SKM-1 (cell line): ENCODE measurements around the gene BEND5.
A peak's percentile ranks its signal among the peaks of the same experiment; 100 is the strongest.

Experiments
- DNase-seq: peaks from one replicate; lab custom pipeline; 2025; ENCODE audit not compliant: unreplicated experiment; lab: John Stamatoyannopoulos, UW

Gene BEND5, protein sequence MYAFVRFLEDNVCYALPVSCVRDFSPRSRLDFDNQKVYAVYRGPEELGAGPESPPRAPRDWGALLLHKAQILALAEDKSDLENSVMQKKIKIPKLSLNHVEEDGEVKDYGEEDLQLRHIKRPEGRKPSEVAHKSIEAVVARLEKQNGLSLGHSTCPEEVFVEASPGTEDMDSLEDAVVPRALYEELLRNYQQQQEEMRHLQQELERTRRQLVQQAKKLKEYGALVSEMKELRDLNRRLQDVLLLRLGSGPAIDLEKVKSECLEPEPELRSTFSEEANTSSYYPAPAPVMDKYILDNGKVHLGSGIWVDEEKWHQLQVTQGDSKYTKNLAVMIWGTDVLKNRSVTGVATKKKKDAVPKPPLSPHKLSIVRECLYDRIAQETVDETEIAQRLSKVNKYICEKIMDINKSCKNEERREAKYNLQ

DNA sequence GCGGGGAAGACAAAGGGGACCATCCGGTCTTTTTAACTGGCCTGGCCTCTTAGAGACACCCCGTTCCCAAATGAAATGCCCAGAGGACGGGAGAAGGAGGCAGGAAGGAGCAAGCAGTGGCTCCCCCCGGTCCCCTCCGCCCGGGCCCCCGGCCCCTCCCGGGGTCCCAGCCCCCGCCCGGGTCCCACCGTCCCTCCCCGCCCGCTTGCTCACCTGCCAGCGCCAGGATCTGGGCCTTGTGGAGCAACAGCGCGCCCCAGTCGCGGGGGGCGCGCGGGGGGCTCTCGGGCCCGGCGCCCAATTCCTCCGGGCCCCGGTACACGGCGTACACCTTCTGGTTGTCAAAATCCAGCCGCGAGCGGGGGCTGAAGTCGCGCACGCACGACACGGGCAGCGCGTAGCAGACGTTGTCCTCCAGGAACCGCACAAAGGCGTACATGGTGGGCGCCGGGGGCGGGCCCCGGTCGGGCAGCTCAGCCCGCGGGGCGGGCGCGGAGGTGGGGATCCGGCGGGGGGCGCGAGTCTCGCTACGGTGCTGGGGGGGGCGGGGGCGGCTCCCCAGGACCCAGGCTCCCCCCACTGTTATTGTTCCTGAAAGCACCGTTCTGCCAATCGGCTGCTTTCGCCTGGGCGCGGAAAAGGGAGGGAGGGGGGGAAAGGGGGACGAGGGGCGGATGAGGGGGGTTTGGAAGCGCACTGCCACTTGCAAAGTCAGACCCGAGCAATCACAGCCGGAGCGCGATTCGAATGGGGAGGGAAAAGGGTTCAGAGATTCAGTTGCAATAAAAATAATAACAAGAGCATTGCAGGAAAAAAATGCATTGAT, at the start of gene BEND5:
TSS of gene BEND5 (minus strand) at position 499 of the 826 bp plus-strand sequence. CDS start at position 439, 60 bp downstream.
- DNase-seq = no peak

DNA sequence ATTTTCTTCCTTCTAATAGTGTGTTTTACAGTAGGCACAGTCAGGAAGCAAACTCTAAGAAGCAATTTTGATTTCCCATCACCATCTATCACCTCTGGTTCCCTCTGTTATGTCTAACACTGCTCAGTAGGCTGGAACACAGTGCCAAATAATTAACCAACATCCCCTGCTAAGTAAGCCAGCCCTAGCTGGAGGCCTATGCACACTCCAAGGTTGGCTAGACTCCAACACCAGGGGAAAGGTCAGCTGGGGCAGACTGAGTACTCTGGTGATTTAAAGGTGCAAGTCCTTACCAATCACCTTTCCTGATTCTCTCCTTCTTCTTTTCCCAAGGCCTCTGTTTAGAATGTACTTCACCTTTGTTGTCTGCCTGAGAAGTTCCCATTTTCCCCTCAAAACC, 46.5 kb upstream of the BEND5 start:
- no peak for DNase-seq

DNA sequence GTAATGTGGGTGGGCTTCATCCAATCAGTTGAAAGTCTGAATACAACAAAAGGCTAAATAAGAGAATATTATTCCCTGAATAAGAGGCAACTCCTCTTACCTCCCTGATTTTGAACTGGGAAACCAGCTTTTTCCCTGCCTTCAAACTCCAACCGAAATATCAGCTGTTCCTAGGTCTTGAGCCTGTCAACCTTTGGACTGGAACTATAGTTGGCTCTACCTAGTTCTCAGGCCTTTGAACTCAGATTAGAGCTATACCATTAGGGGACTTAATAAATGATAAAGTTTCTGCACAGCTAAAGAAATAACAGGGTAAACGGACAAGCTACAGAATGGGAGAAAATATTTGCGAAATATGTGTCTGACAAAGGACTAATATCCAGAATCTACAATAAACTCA, 43.8 kb upstream of the BEND5 start:
- DNase-seq = no peak

DNA sequence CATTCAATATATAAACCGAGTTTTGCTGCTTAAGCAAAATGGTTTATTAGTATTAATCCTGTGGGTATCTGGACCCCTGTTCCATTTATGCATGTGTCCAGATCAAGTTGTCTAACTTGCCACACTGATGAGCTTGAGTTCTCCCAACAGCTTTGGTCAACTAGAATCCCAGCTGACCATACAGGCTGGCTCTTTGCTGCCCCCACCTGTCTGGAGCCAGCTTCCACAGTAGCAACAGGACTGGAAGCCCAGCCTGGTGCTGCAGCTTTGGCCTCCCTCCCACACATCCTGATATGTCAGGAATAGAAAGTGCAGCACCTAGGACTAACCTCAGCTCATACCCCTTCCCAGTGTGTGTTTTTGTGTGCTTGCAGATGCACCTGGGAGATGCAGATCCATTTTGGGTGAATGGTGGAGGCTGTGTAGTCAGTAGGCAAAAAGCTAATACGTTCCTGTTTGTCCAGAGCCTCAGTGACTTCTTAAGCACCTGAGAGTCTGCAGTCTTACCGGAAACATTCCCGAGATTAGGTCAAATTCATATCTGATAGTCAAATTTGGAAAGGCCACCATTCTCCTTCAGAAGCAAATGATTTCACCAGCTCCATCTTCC, 40.9 kb upstream of the BEND5 start:
- DNase-seq = peak; percentile 9

DNA sequence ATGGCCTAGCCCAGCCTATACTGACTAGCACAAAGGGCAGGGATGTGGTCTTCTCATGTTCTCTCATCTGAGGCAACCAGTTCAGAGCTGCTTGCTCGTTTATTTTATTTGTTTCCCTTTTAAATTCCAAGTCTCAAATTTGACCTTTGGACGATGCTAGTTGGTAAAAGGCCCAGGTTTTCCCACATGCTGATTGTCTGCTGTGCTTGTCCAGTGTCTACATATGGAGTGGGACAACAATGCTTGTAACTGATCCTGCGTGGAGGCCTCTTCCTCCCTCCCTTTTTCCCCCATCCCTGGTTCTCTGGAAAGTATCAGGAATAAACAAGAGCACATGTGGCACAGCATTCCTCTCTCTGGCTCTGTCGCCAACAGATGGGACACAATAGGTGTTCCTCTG, 34.0 kb upstream of the BEND5 start:
- DNase-seq = no peak

DNA sequence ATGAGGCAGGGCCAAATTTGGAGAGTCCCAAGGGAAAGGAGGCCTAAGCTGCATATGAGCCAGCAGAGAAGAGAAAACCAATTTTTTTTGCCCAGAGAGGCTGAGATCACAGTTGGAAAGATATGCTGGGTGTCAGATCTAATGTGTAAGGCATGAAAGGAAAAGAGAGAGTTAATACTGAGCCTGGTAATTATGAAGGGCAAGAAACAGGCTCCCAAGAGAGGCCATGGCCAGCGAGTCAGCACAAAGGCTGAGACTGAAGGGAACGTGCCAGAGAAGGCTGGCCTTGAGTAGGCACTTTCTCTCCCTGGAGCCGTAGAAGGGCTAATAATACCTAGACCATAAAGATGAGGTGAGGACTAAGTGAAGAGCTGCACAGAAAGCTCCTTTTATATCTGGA, 31.8 kb upstream of the BEND5 start:
- DNase-seq = no peak

DNA sequence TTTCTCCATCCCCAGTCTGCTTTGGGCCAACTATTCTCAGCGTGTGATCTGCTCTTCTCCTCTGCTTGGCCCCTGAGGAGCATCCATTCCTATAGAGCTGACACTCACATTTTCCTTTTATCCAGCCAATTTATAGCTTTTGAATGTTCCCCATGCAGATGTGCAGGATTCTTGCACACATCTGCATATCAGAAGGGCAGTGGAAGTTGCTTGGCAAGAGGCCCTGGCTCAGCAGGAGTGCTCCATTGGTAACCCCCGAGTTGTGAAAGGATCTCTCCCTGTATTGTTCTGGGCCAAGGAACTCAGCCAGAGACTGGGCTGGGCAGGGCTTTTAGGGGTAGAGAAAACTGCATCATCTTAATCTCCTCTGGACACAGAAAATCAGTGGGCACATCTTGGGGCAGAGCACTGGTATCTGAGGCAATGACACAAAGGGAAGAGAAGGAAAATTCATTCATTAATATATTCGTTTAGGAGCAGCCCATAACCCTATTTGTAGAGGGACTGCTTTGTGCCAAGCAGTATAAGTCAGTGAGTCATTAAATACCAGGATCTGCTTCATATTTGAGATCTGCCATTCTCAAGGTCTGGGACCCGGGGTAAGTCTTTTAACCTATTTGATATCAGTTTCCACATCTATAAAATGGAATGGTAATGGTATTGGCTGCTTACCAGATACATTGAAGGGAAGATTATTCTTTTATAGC, 31.0 kb upstream of the BEND5 start:
- no peak for DNase-seq

DNA sequence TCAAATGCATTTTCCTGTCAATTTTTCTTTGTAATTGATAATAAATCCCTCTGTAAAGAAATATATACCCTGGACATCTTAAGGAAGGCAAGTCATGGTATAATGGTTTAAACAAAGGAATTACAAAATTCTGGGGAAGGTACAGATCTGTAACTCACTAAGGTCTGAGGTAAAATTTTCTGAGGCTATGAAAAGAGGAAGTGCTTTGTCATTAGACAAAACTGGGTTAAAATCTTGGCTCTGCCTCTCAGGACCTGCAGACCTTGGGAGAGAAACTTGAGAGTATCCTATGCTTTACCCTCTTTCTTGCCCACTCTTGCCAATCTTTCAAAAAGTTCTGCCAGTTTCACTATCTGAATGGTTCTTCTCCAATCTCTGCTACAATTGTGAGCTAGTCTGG, 26.8 kb upstream of the BEND5 start:
- peak; percentile 19 for DNase-seq

DNA sequence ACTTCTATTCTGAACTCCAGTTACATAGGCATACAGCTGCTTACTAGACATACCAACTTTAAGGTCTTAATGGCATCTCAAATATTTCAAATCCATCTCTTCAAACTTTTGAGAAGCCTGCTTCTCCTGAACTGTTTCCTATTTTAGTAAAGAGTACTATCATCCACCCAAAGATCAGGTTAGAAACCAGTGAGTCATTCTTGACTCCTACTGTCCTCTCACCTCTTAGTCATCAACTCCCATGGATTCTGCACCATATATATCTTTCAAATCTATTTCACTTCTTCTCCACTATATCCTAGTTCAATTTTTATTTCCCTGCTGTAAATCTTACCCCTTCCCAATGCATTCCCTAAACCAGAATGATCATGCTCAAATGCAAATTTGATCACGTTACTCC, 18.1 kb upstream of the BEND5 start:
- no peak for DNase-seq

DNA sequence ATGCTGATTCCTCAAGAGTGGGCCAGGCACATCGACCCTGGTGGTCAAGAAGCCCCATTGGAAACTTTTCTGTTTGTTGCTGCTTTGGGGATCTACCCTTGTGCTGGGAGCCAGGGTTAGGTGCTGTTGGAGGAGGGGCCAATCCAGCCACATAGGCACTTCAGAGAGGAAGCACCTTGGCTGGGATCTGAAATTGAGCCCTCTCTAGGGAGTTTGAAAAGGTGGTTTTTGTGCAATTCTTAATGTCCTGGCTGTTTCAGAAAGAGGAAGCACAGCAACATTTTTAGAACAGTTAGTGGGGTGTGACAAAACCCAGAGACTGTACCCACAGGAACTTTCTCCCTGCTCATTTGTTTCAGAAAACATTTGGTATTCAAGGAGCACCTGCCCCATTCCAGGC, 17.2 kb upstream of the BEND5 start:
- peak; percentile 92 for DNase-seq

DNA sequence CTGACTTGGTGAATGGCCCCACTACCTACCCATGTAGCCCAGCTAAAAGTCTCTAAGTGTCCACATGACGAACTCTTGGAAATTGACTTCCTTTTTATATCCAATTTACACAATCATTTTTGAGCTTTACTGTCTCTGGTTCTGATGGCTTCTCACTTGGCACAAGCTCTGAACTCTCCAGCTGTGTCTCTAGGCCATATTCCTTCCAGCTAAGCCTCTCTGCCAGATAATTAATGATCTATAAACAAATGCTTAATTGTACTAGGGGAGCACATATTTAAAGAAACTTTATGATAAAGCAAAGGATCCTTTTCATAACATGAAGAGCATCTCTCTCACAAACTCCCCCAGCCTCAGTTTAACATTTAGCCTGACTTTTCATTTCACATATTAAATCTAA, 16.3 kb upstream of the BEND5 start:
- no peak for DNase-seq

DNA sequence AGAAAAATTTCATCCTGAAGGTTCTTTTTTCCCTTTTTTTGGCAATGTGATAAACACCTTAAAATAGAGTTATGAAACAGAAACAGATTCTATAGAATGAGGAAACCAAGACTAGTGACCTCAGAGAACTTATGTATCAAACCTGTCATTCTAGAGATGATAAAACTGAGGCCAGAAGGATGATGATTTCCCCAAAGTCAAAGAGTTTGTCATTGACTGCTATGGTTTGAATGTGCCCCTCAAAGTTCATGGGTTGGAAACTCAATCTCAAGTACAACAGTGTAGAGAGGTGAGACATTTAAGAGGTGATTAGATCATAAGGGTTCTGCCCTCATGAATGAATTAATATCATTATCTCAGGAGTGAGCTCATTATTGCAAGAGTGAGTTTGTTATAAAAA, 13.7 kb upstream of the BEND5 start:
- no peak for DNase-seq

DNA sequence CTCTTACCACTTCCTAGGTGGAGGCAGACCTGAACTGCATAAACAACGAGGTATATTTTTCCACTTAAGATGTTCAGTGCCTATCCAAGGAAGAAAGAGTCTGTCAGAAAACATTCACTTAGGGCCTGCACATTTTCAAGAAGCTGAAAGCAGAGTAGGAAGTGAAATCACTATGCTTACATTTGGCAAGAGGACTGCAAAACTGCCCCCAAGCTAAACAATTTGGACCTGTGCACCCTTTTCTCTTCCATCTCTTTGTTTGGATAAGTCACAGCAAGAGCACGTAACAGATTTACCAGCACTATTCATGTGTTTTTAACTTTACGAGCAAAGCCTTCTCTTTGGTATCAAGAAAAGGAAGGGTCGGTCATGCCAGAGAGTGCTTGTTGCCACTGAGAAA, 13.2 kb upstream of the BEND5 start:
- no peak for DNase-seq

DNA sequence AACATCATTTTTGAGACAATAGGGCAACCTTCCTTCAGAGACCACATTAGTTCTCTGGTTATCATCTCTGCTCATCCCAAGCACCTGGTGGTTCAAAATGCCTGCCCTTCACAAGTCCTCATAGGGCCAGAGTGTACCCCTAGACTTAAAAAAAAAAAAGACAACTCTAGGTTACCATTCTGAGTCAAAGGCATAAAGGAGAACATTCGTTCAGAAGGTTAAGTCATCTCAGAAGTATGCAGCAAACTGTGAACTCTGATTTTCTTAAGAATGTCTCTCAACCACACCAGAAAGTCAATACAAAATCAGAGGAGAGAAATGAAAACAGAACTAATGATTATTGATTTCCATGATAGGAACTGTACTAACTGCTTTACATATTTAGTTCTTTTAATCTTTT, 9.2 kb upstream of the BEND5 start:
- no peak for DNase-seq

DNA sequence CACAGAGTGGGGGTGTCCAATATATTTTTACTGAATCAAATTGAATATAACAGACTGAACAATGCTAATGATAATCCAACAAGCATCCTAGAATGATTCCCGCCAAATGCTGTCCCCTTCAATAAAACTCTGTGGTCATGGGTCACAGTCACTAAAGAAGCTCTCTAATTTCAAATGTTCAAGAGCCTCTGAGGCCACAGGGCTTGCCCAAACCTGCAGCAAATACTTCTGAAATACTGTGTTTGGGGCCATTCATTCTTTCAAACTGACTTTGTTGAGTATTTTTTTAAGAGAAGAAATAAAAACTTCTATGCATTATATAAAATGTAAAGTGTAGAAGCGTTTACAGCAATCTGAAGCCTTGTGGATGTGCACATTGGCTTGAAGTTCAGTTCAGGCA, 7.6 kb upstream of the BEND5 start:
- no peak for DNase-seq

DNA sequence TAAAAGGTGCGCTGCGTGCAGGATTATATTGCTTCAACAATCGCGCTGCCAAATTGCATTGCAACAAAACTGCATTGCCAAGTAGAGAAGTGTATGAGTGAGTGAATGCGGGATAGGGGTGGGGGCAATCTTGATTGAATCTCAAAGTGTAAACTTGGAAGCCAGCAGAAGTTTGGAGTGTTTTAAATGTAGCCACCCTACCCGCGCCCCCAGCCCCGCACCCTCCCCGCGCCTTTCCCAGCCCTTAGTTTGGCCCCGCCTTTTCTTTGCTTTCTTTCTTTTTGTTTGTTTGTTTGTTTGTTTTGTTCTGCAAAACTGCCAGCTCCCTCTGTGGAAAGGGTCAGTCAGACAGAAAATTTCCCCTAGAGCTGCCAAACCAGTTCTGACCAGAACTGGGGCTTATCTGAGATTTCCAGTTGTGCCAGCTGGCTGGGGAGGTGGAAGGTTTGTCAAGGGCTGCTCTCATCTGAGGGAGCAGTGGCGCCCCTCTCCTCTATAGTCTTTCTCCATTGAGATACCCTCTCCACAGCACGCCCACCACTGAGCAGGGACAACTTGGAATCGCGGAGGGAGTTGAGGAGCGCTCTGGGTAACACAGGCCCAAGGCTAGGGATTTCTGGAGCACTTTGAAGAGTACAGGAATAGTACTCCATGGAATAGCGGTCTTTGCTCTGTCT, 666 bp upstream of the BEND5 start:
- DNase-seq = no peak

DNA sequence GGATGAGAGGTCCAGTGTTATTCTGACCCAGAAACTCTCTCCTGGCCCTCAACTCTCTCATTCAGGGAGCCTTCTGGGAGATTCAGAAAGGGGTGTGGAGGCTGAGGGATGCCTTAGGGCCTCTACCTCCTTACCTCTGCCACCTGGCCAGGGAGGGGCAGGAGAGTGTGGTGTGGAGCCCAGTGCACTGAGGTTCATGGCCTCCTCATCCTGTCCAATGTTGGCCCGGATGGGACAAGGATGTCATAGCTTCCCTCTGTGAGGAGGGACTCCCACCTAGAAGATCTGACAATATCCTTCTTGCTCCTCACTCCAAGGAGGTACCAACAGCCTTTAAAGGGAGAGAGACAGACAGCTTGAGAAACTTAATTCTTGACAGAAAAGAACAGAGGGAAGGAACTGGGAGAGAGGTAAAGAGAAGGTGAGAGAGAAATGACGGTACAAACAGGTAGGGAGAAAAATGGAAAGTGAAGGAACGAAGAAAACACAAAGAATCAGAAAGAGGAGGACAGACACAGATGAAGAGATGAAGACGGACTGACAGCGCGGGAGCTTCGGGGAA, 779 bp downstream of the BEND5 start:
- no peak for DNase-seq

DNA sequence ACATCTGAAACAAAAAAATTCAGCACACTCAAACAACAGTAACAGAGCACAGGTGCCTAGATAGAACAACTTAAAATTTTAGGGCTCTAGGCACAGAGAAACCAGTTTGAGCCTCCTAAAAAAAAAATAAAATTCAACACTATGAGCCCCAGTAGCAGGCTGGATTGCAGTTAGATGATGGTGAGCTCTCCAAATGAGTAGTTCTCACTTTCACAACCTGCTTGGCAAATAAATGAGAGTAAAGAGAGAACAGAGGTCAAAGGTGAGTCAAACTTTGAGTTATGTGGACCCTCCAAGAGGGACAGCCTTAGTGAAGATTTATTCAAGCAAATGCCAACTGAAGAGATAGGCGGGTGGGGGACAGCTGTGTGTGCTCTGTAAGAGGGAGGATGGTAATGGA, 3.6 kb downstream of the BEND5 start:
- no peak for DNase-seq

DNA sequence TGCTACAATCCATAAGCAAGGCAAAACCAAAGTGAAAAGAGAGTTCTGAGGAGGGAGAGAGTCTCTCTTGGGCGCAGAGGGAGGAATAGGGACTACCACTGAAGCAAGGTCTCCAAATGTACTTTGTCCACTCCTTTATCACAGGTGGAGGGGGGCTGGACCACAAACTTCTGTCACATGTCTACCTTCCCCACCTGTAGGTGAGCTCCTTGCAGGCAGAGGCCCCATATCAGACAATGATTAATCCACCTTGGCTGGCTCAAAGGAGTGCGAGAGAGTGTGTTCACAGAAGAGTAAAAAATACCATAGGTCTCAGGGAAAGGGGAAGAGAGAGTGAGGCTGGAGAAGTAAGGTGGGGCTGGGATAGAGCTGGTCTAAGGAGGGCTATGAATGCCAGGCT, 4.5 kb downstream of the BEND5 start:
- DNase-seq = no peak

DNA sequence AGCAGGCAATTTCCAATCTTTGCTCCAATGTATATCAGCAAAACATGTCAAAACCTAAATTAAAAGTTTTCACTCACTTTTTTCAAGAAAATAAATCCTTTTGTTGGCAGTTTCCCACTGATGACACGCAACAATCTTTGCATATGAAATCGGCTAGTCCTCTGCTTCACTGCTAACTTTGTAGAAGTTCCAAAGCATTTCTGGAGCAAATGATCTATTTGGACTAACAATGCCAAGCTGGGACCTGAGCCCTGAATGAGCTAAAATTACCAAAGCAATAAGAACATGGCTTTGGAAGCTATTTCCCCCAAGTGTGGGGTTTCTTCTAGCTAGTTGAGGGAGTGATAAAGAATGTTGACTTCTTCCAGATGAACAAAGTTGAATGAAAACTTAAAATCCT, 5.1 kb downstream of the BEND5 start:
- DNase-seq = no peak
